CD4-positive, alpha-beta T cell treated with Interferon alpha-2 for 1 hour (primary cell): ENCODE measurements around the gene ATP11A.

Experiments used
- DNase-seq, 2 donors: peaks; one replicate each; pipeline ENCODE4 v3.0.0-alpha.2; 2020 to 2022

Gene ATP11A

GRCh38 chr13:112711528-112712265 lies 21.9 kb downstream of the ATP11A start:
- DNase-seq: no peak

GRCh38 chr13:112712451-112713207 lies 22.8 kb downstream of the ATP11A start:
- no peak for DNase-seq

GRCh38 chr13:112713517-112714253 lies 23.8 kb downstream of the ATP11A start:
- DNase-seq: no peak

GRCh38 chr13:112714376-112715174 lies 24.7 kb downstream of the ATP11A start:
- no peak for DNase-seq

- DNase-seq: no peak
Measured at GRCh38 chr13:112715210-112715609, 25.4 kb downstream of the ATP11A start.

- DNase-seq: no peak
Measured at GRCh38 chr13:112715715-112716460, 26.1 kb downstream of the ATP11A start.

- DNase-seq: no peak
Measured at GRCh38 chr13:112716461-112716820, 26.6 kb downstream of the ATP11A start.

GRCh38 chr13:112716841-112717520 lies 27.1 kb downstream of the ATP11A start:
- no peak for DNase-seq

GRCh38 chr13:112718318-112718717 lies 28.5 kb downstream of the ATP11A start:
- DNase-seq: no peak

- no peak for DNase-seq
Measured at GRCh38 chr13:112719016-112719415, 29.2 kb downstream of the ATP11A start.

GRCh38 chr13:112719556-112719955 lies 29.7 kb downstream of the ATP11A start:
- DNase-seq: no peak

GRCh38 chr13:112720251-112720650 lies 30.4 kb downstream of the ATP11A start:
- DNase-seq: no peak

- no peak for DNase-seq
Measured at GRCh38 chr13:112720814-112721197, 31.0 kb downstream of the ATP11A start.

- no peak for DNase-seq
Measured at GRCh38 chr13:112721198-112722104, 31.6 kb downstream of the ATP11A start.

- DNase-seq: no peak
Measured at GRCh38 chr13:112722433-112723263, 32.8 kb downstream of the ATP11A start.

GRCh38 chr13:112723771-112724170 lies 33.9 kb downstream of the ATP11A start:
- DNase-seq: no peak

GRCh38 chr13:112724788-112725345 lies 35.0 kb downstream of the ATP11A start:
- no peak for DNase-seq

GRCh38 chr13:112725346-112726015 lies 35.6 kb downstream of the ATP11A start:
- no peak for DNase-seq
